GM23248 (cell line): ENCODE data around the gene C2orf66. TPM values are rescaled to one million over a fixed set of nuclear protein-coding genes. Genes with fewer than 3 reads are reported as not detected.

Experiments used
- DNase-seq: peaks from one replicate; pipeline ENCODE4 v3.0.0-alpha.2; 2015
- H2AFZ ChIP-seq: fragments of 200-600 bp; sonication (generic); 2 replicates; pipeline ENCODE4 v1.6.1; 2016; ENCODE audit warnings: antibody characterized with exemption
- H3F3A ChIP-seq: fragments of 200-600 bp; sonication (generic); 2 replicates; pipeline ENCODE4 v1.6.1; 2016; ENCODE audit warnings: mild to moderate bottlenecking, antibody characterized with exemption, mixed run types; ENCODE audit not compliant: insufficient read depth
- H3K27ac ChIP-seq: fragments of 200-600 bp; sonication (generic); 2 replicates; pipeline ENCODE4 v1.5.1; 2016; ENCODE audit warnings: mild to moderate bottlenecking
- H3K27me3 ChIP-seq: fragments of 200-600 bp; sonication (generic); replicated peaks from 2 replicates; pipeline ENCODE4 v1.6.1; 2016; ENCODE audit warnings: mild to moderate bottlenecking; ENCODE audit not compliant: insufficient read depth
- H3K36me3 ChIP-seq: fragments of 200-600 bp; sonication (generic); 2 replicates; pipeline ENCODE4 v1.6.1; 2016; ENCODE audit warnings: low read depth, mild to moderate bottlenecking
- H3K4me1 ChIP-seq: fragments of 200-600 bp; sonication (generic); 2 replicates; pipeline ENCODE4 v1.6.1; 2016; ENCODE audit warnings: mild to moderate bottlenecking; ENCODE audit not compliant: insufficient read depth
- H3K4me2 ChIP-seq: fragments of 200-600 bp; sonication (generic); one replicate; pipeline ENCODE4 v1.6.1; 2016; ENCODE audit warnings: mild to moderate bottlenecking; ENCODE audit not compliant: unreplicated experiment
- H3K4me3 ChIP-seq: fragments of 200-600 bp; sonication (generic); 2 replicates; pipeline ENCODE4 v1.5.1; 2016; ENCODE audit warnings: mild to moderate bottlenecking
- H3K79me2 ChIP-seq: fragments of 200-600 bp; sonication (generic); 2 replicates; pipeline ENCODE4 v1.6.1; 2016; ENCODE audit warnings: mild to moderate bottlenecking; ENCODE audit not compliant: insufficient read depth
- H3K9ac ChIP-seq: fragments of 200-600 bp; sonication (generic); 2 replicates; pipeline ENCODE4 v1.6.1; 2016; ENCODE audit warnings: mild to moderate bottlenecking
- H3K9me2 ChIP-seq: fragments of 200-600 bp; sonication (generic); 2 replicates; pipeline ENCODE4 v1.6.1; 2016; ENCODE audit warnings: mixed run types, mild to moderate bottlenecking, moderate library complexity; ENCODE audit not compliant: insufficient read depth
- H3K9me3 ChIP-seq: fragments of 200-600 bp; sonication (generic); one replicate; pipeline ENCODE4 v1.6.1; 2017; ENCODE audit warnings: low read depth
- H4K20me1 ChIP-seq: fragments of 200-600 bp; sonication (generic); 2 replicates; pipeline ENCODE4 v1.6.0; 2016; ENCODE audit not compliant: insufficient read depth
- EZH2 ChIP-seq: fragments of 200-600 bp; sonication (generic); IDR thresholded peaks from 2 replicates; pipeline ENCODE4 v1.6.1; 2018; ENCODE audit warnings: antibody characterized with exemption, mild to moderate bottlenecking; ENCODE audit not compliant: insufficient read depth, poor library complexity, severe bottlenecking
- EZH2phosphoT487 ChIP-seq: fragments of 200-600 bp; sonication (generic); IDR thresholded peaks from 2 replicates; pipeline ENCODE4 v1.6.1; 2018; ENCODE audit warnings: antibody characterized with exemption, moderate library complexity, mild to moderate bottlenecking, low read depth; ENCODE audit not compliant: insufficient read depth
- WGBS, 2 experiments: methylation state at CpG; one replicate each; pipeline ENCODE4 v1.1.6; 2015 to 2017; ENCODE audit warnings: low lambda C conversion rate in 2 of 2, low coverage in 1 of 2; ENCODE audit errors: missing lambda C conversion rate in 2 of 2; 5-methylcytosine and 5-hydroxymethylcytosine counted together
- in situ Hi-C: fragments of 300-500 bp; cut with MboI; formaldehyde crosslinking; loops from 2 replicates; pipeline ENCODE4 v1.15.0; 2020
- polyA plus RNA-seq: library from polyadenylated mRNA; unstranded; fragments of >200 nt; fragmentation: Nextera tagmentation; extraction: Ambion mirVana; gene quantifications from 2 replicates; pipeline ENCODE4 v1.2.1, GENCODE V29; 2016
- total RNA-seq: library from RNA; depleted of rRNA; stranded (reverse); fragments of >200 nt; shearing (Covaris generic); gene quantifications from 2 replicates; pipeline ENCODE4 v1.2.3, GENCODE V29; 2014

The C2orf66 gene
- total and polyA plus RNA-seq, 2 experiments from 2014 or later, result 0.25 TPM; not detected in 1

DNA sequence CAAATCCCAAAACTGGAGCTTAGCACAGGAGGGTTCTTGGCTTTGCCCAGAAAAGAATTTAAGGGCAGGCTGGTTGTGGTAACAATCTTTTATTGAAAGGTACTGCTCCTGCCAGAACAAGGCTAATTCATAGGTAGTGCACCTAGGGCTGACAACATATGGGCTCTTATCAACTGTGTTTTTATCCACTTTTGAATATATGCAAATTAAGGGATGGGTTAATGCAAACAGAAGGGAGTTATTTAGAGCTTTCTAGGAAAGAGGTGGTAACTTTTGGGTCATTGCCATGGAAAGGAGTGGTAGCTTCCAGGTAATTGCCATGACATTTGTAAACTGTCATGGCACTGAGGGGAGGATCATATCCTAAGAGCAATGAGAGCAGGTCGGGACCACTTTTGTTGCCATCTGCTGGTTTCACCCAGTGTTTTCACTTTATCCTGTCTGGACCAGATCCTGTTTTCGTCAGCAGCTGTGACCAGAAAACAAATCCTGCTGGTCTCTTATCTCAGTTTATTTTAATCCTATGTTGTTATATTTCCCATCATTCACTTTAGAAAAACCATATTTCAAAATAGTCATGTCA is 981 bp downstream of the C2orf66 start:
- peaks cover 9% of the 10 kb centered on the region for H3K4me1 ChIP-seq
- H3K9ac ChIP-seq, result no peak overlapping the region
- WGBS, 2 experiments, result 24 to 25% methylated on average over 2 of the region's 2 CpGs
- TF ChIP-seq EZH2, result no peak
- TF ChIP-seq EZH2phosphoT487, result no peak
- H4K20me1 ChIP-seq, result no peaks in the 10 kb centered on the region
- H3K27ac ChIP-seq, result no peak overlapping the region
- DNase-seq, result peak; percentile 8
- no peaks in the 10 kb centered on the region for H3K9me2 ChIP-seq
- in situ Hi-C loops, result no loop called here
- H3K36me3 ChIP-seq, result no peaks in the 10 kb centered on the region
- no peaks in the 10 kb centered on the region for H3K9me3 ChIP-seq
- peaks cover 9% of the 10 kb centered on the region for H3F3A ChIP-seq
- no peaks in the 10 kb centered on the region for H3K27me3 ChIP-seq
- no peak overlapping the region for H3K4me3 ChIP-seq
- no peak overlapping the region for H2AFZ ChIP-seq
- H3K4me2 ChIP-seq, result no peak overlapping the region
- no peaks in the 10 kb centered on the region for H3K79me2 ChIP-seq

DNA sequence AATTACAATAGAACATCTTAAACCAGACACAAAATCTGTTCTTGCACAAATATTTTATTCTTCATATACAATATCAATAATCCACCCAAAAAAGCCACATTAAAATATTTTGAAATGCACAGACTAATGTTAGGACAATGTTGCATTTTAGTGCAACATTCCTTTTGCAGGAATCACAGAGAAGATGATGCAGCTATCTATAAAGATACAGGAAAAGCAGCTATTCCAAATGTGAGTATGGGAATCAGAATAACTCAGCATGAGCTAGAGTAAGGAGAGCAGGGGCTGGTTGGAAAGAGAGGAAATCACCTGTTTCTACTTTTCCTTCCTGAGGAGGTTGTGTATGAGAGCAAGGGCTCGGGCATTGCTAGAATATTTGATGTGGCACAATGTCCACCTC is 4.8 kb downstream of the C2orf66 start:
- TF ChIP-seq EZH2 (no peak), EZH2phosphoT487 (no peak)
- Histone ChIP-seq H3K9me3 (no peaks in the 10 kb centered on the region), H4K20me1 (no peaks in the 10 kb centered on the region), H3K4me1 (peaks cover 24% of the 10 kb centered on the region), H3K9me2 (no peaks in the 10 kb centered on the region), H3F3A (peaks cover 20% of the 10 kb centered on the region), H3K4me3 (no peak overlapping the region; the same call in 1 of the 2 replicates), H3K36me3 (no peaks in the 10 kb centered on the region), H2AFZ (peak overlapping the region; percentile 33; the same call in 1 of the 2 replicates), H3K27ac (no peak overlapping the region), H3K79me2 (peaks cover 11% of the 10 kb centered on the region), H3K9ac (no peak overlapping the region), H3K27me3 (no peaks in the 10 kb centered on the region), H3K4me2 (peak overlapping the region; percentile 7)
- in situ Hi-C loops, result no loop called here
- 0 to 9% methylated on average over 1 of the region's 1 CpG for WGBS, 2 experiments
- peak; percentile 51 for DNase-seq

DNA sequence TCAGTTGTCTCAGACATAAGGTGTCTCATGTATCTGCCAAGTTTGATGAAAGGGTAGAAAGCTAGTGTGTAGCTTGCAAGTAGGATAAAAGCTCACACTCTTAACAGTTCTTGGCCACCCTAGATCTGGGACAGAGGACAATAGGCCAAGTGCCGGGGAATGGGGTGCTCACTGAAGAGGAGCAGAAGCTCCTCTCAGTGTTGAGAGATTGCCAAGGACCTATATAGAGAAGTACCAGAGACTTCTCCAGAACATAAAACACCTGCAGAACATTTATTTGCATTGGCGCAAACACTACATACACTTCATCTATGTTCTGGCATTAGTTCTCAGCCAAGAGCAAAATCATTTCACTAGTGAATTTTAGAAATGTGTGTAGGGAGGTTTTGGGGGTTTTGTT is 6.8 kb downstream of the C2orf66 start:
- H3K27me3 ChIP-seq, result no peaks in the 10 kb centered on the region
- no peak overlapping the region for H3K4me2 ChIP-seq
- H3F3A ChIP-seq, result peaks cover 20% of the 10 kb centered on the region
- no peak for TF ChIP-seq EZH2
- TF ChIP-seq EZH2phosphoT487, result no peak
- peaks cover 29% of the 10 kb centered on the region for H3K79me2 ChIP-seq
- in situ Hi-C loops, result no loop called here
- DNase-seq, result no peak
- H3K9me2 ChIP-seq, result no peaks in the 10 kb centered on the region
- H3K4me1 ChIP-seq, result peaks cover 28% of the 10 kb centered on the region
- H3K9ac ChIP-seq, result no peak overlapping the region
- WGBS, 2 experiments, result 89 to 94% methylated on average over 2 of the region's 2 CpGs
- no peaks in the 10 kb centered on the region for H4K20me1 ChIP-seq
- no peak overlapping the region for H3K4me3 ChIP-seq
- no peaks in the 10 kb centered on the region for H3K9me3 ChIP-seq
- peak overlapping the region; percentile 95 for H2AFZ ChIP-seq
- no peak overlapping the region for H3K27ac ChIP-seq
- 0 out of 2 replicates have a peak, but pooled peaks cover 4% of the 10 kb centered on the region for H3K36me3 ChIP-seq

DNA sequence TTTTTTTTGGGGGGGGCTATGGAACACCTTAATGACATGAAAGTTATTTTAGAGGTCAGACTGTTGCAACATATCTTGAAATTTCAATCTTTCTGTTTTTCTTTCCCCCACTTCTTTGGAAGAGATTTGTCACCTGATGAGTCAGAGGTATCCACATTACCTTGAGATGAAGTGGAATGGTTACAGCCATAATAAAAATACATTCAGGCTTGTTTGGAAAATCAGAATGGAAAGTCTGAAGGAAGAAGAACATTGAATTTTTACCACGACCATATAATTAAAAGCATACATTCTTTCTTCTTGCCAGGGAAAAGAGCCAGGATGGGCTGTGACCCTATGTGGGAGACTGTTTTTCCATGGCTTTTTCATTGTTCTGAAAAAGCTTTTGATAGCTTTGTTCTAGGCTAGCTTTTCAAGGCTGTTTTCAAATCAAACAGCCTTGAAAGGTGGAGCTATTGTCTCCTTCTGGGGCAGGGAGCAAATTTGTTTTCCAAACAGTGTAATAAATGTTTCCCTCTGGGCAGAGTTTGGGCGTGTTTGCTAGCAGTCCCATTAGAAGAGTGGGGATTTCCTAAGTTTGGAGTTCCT is 7.4 kb downstream of the C2orf66 start:
- TF ChIP-seq EZH2phosphoT487 (no peak), EZH2 (no peak)
- no peak overlapping the region for H3K4me2 ChIP-seq
- no peak overlapping the region for H3K9ac ChIP-seq

More for the DNA sequence above, 7.4 kb downstream of the C2orf66 start:
- Histone ChIP-seq H3F3A (peaks cover 20% of the 10 kb centered on the region), H3K4me1 (peaks cover 31% of the 10 kb centered on the region), H3K9me2 (no peaks in the 10 kb centered on the region), H3K27me3 (no peaks in the 10 kb centered on the region), H3K79me2 (peaks cover 36% of the 10 kb centered on the region), H3K27ac (peak overlapping the region; percentile 59), H4K20me1 (no peaks in the 10 kb centered on the region), H3K4me3 (no peak overlapping the region), H2AFZ (peak overlapping the region; percentile 95), H3K36me3 (peaks cover 10% of the 10 kb centered on the region; the same call in 1 of the 2 replicates), H3K9me3 (no peaks in the 10 kb centered on the region)
- WGBS, 2 experiments, result 0 to 2% methylated on average over 2 of the region's 2 CpGs
- DNase-seq, result peak; percentile 69
- in situ Hi-C loops, result no loop called here
